ENCODE measurements around the gene PRICKLE2.

PRICKLE2 gene

GRCh38 chr3:64203216-64203615 lies 22.1 kb downstream of the PRICKLE2 start:
- no peak for TF ChIP-seq CTCF (IDR thresholded peaks at IDR 0.05; ENCODE audit: borderline replicate concordance, insufficient read depth, low read depth, low read length)
- H3K4me3 ChIP-seq (ENCODE audit: low read depth, low read length): no peak overlapping the region

GRCh38 chr3:64199932-64200331 lies 25.3 kb downstream of the PRICKLE2 start:
- TF ChIP-seq CTCF (IDR thresholded peaks at IDR 0.05; ENCODE audit: borderline replicate concordance, insufficient read depth, low read depth, low read length): no peak
- no peak overlapping the region for H3K4me3 ChIP-seq (ENCODE audit: low read depth, low read length)

GRCh38 chr3:64196236-64196929 lies 28.9 kb downstream of the PRICKLE2 start:
- no peak overlapping the region for H3K4me3 ChIP-seq (ENCODE audit: low read depth, low read length)
- TF ChIP-seq CTCF (IDR thresholded peaks at IDR 0.05; ENCODE audit: borderline replicate concordance, insufficient read depth, low read depth, low read length): no peak

- no peak for TF ChIP-seq CTCF (IDR thresholded peaks at IDR 0.05; ENCODE audit: borderline replicate concordance, insufficient read depth, low read depth, low read length)
- no peak overlapping the region for H3K4me3 ChIP-seq (ENCODE audit: low read depth, low read length)
Measured at GRCh38 chr3:64195789-64196188, 29.5 kb downstream of the PRICKLE2 start.

- no peak overlapping the region for H3K4me3 ChIP-seq (ENCODE audit: low read depth, low read length)
- no peak for TF ChIP-seq CTCF (IDR thresholded peaks at IDR 0.05; ENCODE audit: borderline replicate concordance, insufficient read depth, low read depth, low read length)
Measured at GRCh38 chr3:64191822-64192221, 33.4 kb downstream of the PRICKLE2 start.

- no peak for TF ChIP-seq CTCF (IDR thresholded peaks at IDR 0.05; ENCODE audit: borderline replicate concordance, insufficient read depth, low read depth, low read length)
Measured at GRCh38 chr3:64190517-64191515, 34.5 kb downstream of the PRICKLE2 start.

More at GRCh38 chr3:64190517-64191515, 34.5 kb downstream of the PRICKLE2 start:
- H3K4me3 ChIP-seq (ENCODE audit: low read depth, low read length): no peak overlapping the region
